ENCODE measurements around the gene MAGEH1. TPM values are rescaled to one million over a fixed set of nuclear protein-coding genes. Genes with fewer than 3 reads are reported as not detected.

Gene MAGEH1, protein sequence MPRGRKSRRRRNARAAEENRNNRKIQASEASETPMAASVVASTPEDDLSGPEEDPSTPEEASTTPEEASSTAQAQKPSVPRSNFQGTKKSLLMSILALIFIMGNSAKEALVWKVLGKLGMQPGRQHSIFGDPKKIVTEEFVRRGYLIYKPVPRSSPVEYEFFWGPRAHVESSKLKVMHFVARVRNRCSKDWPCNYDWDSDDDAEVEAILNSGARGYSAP
- 11.6 and 13.4 TPM in 2 replicates for total RNA-seq (2021; fragmentation: NEBNext Ultra II Directional; extraction: Animal tissue kit (Norgen Biotek cat#: 25700))
- polyA plus RNA-seq (2011; rRNA removed): 7.8 and 9.4 TPM in 2 replicates
- 10.2 TPM for polyA plus RNA-seq (2011; cell fraction: cytosol; rRNA removed)
- 5.8 TPM for polyA plus RNA-seq (2011; cell fraction: nucleus; rRNA removed)
- 3.6 to 8.5 TPM (median 5.9 TPM) in 4 replicates for polyA plus RNA-seq (2012, experiment 1 of 2)
- 2.5 TPM for polyA plus RNA-seq (2012, experiment 2 of 2)
- 17.6 TPM for polyA plus RNA-seq (2013, experiment 1 of 2)
- 21.6 TPM for polyA plus RNA-seq (2013, experiment 2 of 2)
- polyA minus RNA-seq (2011; rRNA and poly(A)+ RNA removed): 3.0 and 5.1 TPM in 2 replicates
- 1.5 TPM for polyA minus RNA-seq (2011; cell fraction: cytosol; rRNA and poly(A)+ RNA removed)
- 2.3 TPM for polyA minus RNA-seq (2011; cell fraction: nucleus; rRNA and poly(A)+ RNA removed)
- long read RNA-seq, experiment 1, transcript MAGEH1-201 (1 exons, 1,462 nt): major isoform, 15 of 15 reads
- long read RNA-seq, experiment 1, partial matches to known transcripts: 0 of 15 reads
- long read RNA-seq, experiment 1, other reads (novel, unspliced or antisense): 0 of 15 reads
- long read RNA-seq, experiment 2, transcript MAGEH1-201 (1 exons, 1,462 nt): major isoform, 8 of 8 reads
- long read RNA-seq, experiment 2, partial matches to known transcripts: 0 of 8 reads
- long read RNA-seq, experiment 2, other reads (novel, unspliced or antisense): 0 of 8 reads

DNA sequence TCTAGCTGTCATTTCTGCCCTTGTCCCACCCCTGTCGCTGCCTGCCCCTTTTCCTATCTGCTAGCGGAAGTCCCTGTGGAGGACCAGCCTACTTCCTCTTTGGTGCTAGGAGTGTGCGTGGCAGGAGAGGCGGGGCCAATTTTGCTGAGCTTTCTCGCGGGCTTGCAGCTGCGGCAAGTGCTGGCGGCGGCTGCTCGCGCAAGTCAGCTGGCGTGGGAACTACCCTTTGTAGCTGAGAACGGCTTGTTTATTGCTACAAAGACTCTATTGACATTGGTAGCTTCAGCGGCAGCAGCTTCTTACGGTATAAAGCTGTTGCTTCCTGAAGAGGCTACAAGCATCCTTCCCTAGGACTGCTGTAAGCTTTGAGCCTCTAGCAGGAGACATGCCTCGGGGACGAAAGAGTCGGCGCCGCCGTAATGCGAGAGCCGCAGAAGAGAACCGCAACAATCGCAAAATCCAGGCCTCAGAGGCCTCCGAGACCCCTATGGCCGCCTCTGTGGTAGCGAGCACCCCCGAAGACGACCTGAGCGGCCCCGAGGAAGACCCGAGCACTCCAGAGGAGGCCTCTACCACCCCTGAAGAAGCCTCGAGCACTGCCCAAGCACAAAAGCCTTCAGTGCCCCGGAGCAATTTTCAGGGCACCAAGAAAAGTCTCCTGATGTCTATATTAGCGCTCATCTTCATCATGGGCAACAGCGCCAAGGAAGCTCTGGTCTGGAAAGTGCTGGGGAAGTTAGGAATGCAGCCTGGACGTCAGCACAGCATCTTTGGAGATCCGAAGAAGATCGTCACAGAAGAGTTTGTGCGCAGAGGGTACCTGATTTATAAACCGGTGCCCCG, at the start of gene MAGEH1:
Gene MAGEH1 (plus strand): TSS at position 138 of the 843 bp plus-strand sequence. CDS start 248 bp downstream, at position 386.
- 66% methylated on average over 39 of the region's 43 CpGs; no CpG with 5 or more reads in 1 of the 2 experiments for WGBS, 2 experiments (ENCODE audit: extremely low coverage in 1 of 2, insufficient coverage in 1 of 2, insufficient read length in 1 of 2, insufficient replicate concordance in 2 of 2, low coverage in 1 of 2, low lambda C conversion rate in 2 of 2, missing lambda C conversion rate in 1 of 2)
- peak; percentile 15 to 62 for DNase-seq (ENCODE audit: low read depth in 1 of 2, low spot score in 2 of 2)

More for the DNA sequence above, at the start of gene MAGEH1:
- H2BK20ac ChIP-seq (ENCODE audit: low read length): no peak within 1 kb of the TSS
- H4K5ac ChIP-seq (ENCODE audit: insufficient read length, low read depth, low read length): no peak within 1 kb of the TSS
- H3K79me2 ChIP-seq (ENCODE audit: control insufficient read depth in 1 of 2, insufficient read depth in 2 of 2, low read length in 2 of 2): no peaks in the 10 kb centered on the region
- peak within 1 kb of the TSS; percentile 51 to 72 for H3K4me2 ChIP-seq (ENCODE audit: insufficient read depth in 1 of 2, low read depth in 2 of 2, low read length in 2 of 2)
- no peak for FAIRE-seq
- no peaks in the 10 kb centered on the region for H3K79me1 ChIP-seq (ENCODE audit: low read depth, low read length)
- no peak within 1 kb of the TSS for H2BK120ac ChIP-seq (replicated peaks; ENCODE audit: low read depth, low read length)
- H3K23ac ChIP-seq (ENCODE audit: insufficient read length): no peak within 1 kb of the TSS
- no peaks in the 10 kb centered on the region; a peak in 1 of 4 replicates for H3K9me3 ChIP-seq (ENCODE audit: insufficient read depth in 2 of 2, low read depth in 1 of 2, low read length in 1 of 2)
- no peak within 1 kb of the TSS for H3K27ac ChIP-seq (ENCODE audit: low read depth, low read length)
- peak within 1 kb of the TSS in 1 of 4 experiments; percentile 60; a peak in 1 of 7 replicates for H3K9ac ChIP-seq (replicated peaks in 1 of 4; ENCODE audit: extremely low read depth in 1 of 4, low read depth in 3 of 4, low read length in 3 of 4)
- no peak within 1 kb of the TSS for H2BK5ac ChIP-seq (ENCODE audit: low read depth, low read length)
- no peak within 1 kb of the TSS for H3K4ac ChIP-seq (replicated peaks; ENCODE audit: insufficient read length, low read depth, low read length)
- ChIA-PET CTCF (ENCODE audit: partially characterized antibody) (no interaction called here), POLR2A (ENCODE audit: partially characterized antibody) (interaction anchor here (0.8 kb wide), 1 partner anchor 452 kb away, joined by 3 read pairs; the partner anchor contains the start of gene APEX2)
- H3K27me3 ChIP-seq (replicated peaks in 1 of 4; ENCODE audit: control insufficient read depth in 3 of 4, extremely low read depth in 1 of 4, insufficient read depth in 3 of 4, low read length in 3 of 4): no peaks in the 10 kb centered on the region
- H2AK5ac ChIP-seq (ENCODE audit: low read depth, low read length): no peak within 1 kb of the TSS
- no peak within 1 kb of the TSS for H3K18ac ChIP-seq (ENCODE audit: extremely low read depth, low read length)
- peak within 1 kb of the TSS; percentile 40 to 90 (median 53) for H3K4me3 ChIP-seq (ENCODE audit: extremely low read depth in 1 of 4, insufficient read depth in 2 of 4, low read depth in 3 of 4, low read length in 4 of 4)
- H4K20me1 ChIP-seq (replicated peaks in 1 of 2; ENCODE audit: control insufficient read depth in 1 of 2, insufficient read depth in 2 of 2, low read length in 2 of 2): no peaks in the 10 kb centered on the region
- peak within 1 kb of the TSS; percentile 25; the same call in 1 of the 2 replicates for H4K8ac ChIP-seq (ENCODE audit: extremely low read depth, insufficient read depth, low read length)
- TF ChIP-seq CEBPB (IDR thresholded peaks at IDR 0.05; ENCODE audit: low read depth, low read length) (no peak), CBX5 (IDR thresholded peaks at IDR 0.05; ENCODE audit: low read depth, low read length) (no peak), TAF1 (IDR thresholded peaks at IDR 0.05; ENCODE audit: low read depth, low read length) (no peak), EGR1 (IDR thresholded peaks at IDR 0.05; ENCODE audit: borderline replicate concordance, low read depth, low read length) (no peak), RFX5 (IDR thresholded peaks at IDR 0.05; ENCODE audit: borderline replicate concordance, low read depth, low read length) (no peak), RNF2 (IDR thresholded peaks at IDR 0.05; ENCODE audit: borderline replicate concordance, low read depth, low read length, missing control alignments, poor library complexity, severe bottlenecking) (no peak), NANOG (IDR thresholded peaks at IDR 0.05; ENCODE audit: insufficient read depth, low read depth, low read length, poor library complexity, severe bottlenecking) (no peak)
- H3K56ac ChIP-seq (replicated peaks; ENCODE audit: insufficient read length, low read depth, low read length): no peak within 1 kb of the TSS
- no peaks in the 10 kb centered on the region for H3K23me2 ChIP-seq (ENCODE audit: low read depth, low read length)
- H3K4me1 ChIP-seq (replicated peaks in 1 of 4; ENCODE audit: control insufficient read depth in 3 of 4, insufficient read depth in 4 of 4, low read length in 3 of 4): no peaks in the 10 kb centered on the region
- no peaks in the 10 kb centered on the region for H3K36me3 ChIP-seq (ENCODE audit: control insufficient read depth in 2 of 4, insufficient read depth in 4 of 4, low read length in 3 of 4)
- no peak within 1 kb of the TSS for H2BK12ac ChIP-seq (ENCODE audit: low read depth, low read length)
- H2AFZ ChIP-seq (ENCODE audit: low read length): no peak within 1 kb of the TSS
- no peak within 1 kb of the TSS for H2BK15ac ChIP-seq (ENCODE audit: low read length)
- no peak within 1 kb of the TSS for H3K14ac ChIP-seq (ENCODE audit: insufficient read length)
- H4K91ac ChIP-seq (replicated peaks; ENCODE audit: insufficient read length, low read length): no peak within 1 kb of the TSS
